GM21529 (cell line): ENCODE results near the gene MRPL38.

ENCODE experiments used
- ATAC-seq: cut with Tn5 transposase; IDR thresholded peaks from one replicate; pipeline ENCODE4 v1.9.1; 2021; ENCODE audit not compliant: unreplicated experiment

Gene MRPL38

DNA sequence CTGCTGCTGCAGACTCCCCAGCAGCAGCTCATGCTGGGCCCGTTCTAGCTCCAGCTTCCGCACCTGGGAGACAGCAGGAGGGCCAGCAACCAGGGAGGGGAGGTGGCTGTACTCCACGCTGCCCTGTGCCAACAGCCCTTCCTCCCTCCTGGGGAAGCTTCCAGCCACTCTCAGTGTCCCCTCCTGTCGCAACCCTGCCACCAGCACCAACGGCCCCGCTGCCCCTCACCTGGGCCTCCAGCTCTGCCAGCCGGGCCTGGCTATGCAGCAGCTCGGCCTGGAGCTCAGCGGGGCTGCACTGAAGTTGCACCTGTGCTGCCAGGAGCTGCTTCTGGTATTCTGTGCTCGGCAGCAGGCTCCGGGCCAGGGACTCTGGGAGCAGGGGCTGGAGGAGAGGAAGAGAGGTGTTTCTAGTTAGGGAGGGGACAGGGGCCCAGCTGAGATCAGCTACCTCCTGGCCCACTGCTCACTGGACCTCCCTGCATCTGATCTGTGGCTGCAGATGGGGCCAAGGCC lies 15.4 kb upstream of the MRPL38 start:
- ATAC-seq, result no peak

DNA sequence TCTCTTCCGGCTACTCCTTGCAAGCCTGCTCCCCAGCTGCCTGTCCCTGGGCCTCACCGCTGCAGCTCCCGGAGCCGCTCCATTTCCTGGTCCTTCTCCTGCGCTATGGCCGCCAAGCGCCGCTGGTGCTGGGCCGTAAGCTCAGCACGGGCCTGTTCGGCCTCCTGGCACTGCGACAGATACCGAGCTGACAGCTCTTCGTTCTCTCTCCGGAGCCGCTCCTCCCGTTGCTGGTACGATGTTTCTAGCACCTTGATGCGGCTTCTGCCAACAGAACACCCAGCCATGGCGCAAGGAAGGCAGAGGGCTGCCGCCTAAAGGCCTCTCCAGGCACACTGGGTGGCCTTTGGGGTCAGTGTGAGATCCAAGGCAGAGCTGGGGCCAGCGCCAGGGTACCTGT lies 14.9 kb upstream of the MRPL38 start:
- no peak for ATAC-seq

DNA sequence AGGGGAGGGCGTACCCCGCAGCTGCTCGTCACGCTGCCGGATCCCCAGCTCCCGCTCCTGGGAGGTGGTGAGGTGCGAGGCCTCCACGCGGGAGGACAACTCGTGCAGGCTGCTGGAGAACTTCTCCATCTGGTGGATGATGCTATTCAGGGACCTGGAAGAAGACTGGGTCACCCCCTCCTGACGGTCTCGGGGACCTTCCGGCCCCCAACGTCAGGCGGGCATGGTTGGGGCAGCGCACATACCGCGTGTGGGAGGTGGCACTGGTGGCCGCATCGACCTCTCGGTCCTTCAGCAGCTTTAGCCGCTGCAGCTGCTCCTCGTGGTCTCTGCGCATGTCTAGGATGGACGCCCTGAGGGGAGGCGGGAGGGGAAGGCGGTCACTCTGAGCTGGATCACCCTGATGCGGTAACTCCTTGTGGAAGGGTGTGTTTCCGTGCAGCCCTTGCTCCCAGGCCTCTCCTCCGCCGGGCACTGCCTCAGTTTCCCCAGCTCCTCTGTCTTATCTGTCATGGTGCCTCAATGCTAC lies 13.3 kb upstream of the MRPL38 start:
- no peak for ATAC-seq

DNA sequence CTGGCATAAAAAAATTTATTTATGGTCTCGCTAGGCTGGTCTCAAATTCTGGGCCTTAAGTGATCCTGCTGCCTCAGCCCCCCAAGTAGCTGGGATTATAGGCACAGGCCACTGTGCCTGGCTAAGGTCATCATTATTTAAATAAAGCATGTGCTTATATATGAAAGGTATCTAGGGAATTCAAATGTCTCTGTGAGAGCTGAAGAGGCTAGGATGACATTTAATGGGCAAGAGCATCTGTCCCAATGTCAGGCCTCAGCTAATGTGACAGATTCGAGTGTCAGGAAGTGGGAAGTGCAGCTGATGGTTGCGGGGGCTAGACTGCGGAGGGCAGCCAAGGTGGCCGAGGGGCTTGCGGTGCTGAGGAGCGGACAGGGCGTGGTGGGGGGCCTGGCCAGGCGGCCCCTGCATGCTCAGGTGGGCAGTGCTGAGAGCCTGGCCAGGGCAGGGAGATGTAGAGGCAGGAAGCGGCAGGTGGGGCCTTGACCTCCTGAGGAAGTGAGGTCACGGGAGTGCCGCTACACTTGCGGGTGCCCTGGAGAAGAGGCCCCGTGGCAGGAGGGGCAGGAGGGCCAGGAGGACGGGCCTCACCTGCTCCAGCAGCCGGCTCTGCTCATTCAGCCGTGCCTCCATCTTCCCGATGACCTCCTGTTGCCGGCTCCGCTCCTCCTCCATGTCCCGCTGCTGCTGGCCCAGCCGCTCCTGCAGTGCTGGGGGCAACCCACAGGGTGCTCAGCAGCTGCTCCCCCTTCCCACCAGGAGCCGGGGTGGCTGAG lies 12.6 kb upstream of the MRPL38 start:
- no peak for ATAC-seq

DNA sequence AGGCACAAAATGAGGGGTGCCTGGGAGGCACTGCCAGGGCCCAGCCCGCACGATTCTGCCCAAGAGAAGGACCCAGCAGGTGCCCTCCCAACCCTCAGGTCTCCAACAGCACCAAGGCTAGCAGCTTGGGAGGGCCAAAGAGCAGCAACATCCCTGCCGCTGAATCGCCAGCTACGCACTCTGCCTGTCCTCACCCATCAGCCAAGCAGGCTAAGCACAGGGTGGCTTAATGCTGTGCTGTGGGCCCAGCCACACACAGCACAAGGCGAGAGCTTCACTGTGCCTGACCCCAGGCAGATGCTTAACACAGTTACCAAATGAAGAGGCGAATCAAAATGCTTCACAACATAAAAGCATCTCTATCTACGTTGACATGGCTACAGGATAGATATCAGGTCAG lies 10.6 kb upstream of the MRPL38 start:
- ATAC-seq, result no peak

DNA sequence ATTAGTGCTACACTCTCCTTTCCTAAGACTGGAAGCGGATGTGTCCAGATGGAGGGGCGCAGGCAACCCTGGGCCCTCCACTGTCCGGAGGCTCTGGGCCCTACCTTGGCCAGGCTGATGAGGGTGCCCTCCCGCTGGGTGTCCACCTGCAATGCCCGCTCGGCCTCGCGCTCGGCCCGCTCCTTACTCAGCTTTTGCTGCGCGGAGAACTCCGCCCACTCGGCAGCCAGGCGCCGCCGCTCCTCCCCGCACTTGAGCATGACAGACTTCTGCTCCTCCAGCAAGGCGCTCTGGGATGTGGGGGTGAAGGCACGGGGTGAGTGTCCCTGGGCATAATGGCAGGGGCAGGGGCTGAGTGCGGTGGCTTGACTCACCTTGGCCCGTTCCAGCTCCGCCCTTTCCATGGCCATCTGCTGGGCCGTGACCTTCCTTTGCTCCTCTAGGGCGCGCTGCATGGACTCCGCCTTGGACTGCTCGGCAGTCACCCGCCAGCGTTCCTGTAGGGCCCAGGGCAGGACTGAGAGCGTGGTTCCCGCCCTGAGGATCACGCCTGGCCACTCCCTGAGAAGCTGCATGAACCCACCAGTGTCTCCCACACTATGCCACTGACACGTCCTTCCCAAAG lies 10.1 kb upstream of the MRPL38 start:
- no peak for ATAC-seq

DNA sequence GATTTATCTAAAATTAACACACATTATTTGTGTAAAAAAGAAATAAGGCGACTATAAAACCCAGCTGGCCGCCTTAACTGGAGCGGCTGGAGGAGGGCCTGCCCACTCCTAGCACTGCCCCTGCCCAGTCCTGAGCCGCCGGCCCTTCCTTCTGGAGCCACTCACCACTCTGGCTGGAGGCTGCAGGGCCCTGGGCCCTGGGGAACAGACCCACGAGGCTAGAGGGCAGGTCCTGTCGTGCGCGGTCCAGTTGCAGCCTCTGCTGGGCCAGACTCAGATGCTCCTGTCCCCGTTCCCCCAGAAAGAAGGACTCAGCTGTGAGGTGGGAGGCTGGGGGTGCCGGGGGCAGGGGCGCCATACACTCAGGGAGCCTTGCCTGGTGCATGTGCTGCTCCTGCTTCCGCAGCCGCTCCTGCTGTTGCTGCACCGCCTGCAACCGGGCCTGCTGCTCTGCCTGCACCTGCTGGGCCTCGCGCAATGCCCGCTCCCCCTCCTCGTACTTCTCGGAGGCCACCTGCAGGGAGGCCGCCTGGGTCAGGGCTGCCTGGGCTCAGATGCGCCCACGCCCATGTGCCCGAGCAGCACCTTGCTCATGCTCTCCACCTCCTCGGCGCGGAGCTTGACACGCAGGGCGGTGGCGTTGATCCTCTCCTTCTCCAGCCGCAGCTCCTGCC lies 9.0 kb upstream of the MRPL38 start:
- ATAC-seq, result no peak

DNA sequence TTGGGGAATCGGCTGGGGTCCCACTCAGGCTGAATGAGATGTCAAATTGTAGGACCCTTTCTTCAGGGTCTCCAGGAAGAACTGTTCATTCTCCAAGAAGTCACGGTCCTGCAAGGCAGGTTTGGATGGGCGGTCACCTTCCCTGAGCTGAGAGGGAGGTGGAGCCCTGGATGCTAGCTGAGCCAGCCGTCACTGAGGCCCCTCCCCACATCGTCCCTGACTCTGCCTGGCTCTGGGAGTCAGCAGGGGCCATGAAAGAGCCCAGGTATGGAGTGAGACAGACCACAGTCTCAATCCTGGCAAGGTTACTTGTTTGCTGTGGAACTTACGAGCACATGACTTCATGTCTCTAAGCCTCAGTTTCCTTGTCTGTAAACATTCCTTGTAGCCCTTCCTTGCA lies 6.0 kb upstream of the MRPL38 start:
- no peak for ATAC-seq

DNA sequence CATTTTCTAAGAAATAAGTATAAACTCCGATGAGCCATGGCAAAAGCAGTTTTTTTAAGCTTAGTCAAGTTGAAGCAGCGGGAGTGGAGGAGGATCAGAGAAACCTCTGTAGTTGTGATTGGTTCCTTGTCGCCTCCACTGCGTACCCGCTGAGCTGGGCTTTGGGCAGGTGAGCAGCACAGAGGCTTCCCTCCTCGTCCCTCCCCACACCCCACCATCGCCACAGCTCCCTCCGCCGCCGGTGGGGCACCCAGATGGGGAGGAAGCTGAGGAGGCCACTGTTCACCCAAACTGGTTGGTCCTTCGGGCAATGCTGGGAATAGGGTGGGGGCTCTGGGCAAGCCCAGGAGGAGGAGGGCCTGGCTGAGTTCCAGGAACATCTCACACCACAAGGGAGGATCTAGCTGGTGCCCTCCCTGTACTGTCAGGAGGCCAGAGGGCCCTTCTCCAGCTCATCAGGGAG lies 5.2 kb upstream of the MRPL38 start:
- ATAC-seq, result no peak

DNA sequence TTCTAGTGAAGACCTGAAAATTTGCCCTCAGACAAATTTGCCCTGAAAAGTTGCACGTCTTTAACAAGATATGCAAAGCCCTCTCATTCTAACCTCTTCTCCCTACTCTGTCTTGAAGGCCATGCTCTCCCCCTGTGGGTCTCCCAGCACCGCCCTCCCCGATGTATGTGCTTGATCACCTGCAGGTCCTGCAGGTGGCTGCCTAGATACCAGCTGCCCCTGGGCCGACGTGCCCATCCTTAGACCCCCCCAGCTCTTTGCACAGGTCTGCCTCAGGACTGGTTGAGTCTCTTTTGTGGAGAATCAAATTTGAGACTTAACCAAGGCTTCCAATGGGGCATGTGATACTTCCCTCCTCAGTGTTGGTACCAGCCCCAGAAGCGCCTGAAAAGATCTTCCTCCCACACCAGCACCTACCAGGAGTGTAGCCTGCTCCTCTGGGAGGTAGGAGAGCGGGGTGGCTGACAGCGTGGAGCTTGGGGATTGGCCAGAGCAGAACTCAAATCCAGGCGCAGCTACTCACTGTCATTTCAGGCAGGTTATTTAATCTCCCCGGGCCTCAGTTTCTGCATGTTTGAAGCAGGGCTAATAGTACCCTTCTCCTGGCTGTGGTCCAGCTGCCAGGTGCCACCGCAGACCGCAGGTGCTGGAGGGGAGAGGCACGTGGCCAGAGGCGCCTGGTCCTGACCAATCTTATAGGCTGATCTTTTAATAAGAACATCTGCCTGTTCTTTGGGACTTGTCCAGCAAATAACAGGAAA lies 4.5 kb upstream of the MRPL38 start:
- no peak for ATAC-seq

DNA sequence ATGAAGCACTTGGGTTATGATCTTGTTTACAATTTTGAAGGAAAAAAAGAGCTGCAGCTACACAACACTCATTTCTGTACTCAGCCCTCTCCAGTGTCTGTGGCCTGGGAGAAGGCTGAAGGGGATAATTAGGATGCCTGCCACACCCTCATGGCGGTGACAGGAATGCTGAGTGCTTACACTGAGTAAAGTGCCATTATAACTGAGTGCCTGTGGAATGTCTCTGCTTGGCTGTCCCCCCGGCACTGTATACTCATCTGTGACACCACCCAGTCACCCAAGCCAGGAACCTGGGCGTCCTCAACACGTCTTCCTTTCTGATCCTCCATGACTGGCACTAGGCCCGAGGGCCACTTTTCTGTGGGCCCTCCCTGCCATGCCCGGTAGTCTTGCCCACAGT lies 3.5 kb upstream of the MRPL38 start:
- ATAC-seq, result no peak

DNA sequence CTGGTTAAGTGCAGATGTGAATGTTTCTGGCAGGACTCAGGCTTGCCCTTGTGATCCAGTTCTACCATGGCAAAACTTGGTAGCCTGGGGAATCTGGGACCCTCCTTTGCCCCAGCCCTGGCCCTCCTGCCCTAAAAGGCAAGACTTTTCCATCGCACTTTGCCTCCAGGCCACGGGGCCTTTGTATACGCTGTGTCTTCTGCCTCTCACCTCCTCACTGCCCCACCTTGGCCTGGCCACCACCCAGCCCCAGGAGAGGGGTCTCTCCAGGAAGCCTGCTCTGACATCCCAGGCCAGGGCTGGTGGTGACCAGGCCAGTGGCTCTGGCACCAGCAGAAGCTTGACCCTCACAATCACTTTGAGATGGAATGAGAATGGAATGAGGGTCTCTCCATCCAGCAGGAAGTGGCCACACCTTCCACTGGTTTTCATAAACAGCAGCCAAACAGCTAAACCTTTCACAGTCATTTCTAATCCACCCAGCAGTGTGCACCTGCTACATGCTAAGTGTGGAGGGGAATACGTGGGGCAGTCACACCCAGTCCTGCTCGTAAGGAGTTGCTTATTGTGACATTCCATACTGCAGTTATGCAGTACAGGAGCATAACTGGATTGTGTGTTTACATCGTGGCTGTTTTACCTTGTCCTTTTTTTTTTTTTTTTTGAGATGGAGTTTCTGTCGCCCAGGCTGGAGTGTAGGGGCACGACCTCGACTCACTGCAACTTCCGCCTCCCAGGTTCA lies 1.6 kb upstream of the MRPL38 start:
- no peak for ATAC-seq

DNA sequence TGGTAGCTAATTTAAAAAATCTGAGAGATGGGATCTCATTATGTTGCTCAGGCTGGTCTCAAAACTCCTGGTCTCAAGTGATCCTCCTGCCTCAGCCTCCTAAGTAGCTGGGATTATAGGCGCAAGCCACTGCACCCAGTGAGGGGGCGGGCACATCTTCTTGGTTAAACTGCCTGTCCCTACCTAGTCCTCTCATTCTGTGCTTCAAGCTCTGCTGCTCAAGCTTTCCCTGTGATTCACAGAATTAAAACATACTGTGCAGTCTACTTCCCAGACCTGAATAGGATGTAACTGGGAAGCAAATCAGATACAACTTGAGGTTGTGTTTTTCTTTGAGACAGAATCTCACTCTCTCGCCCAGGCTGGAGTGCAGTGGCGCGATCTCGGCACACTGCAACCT lies 2.3 kb downstream of the MRPL38 start:
- ATAC-seq, result no peak

DNA sequence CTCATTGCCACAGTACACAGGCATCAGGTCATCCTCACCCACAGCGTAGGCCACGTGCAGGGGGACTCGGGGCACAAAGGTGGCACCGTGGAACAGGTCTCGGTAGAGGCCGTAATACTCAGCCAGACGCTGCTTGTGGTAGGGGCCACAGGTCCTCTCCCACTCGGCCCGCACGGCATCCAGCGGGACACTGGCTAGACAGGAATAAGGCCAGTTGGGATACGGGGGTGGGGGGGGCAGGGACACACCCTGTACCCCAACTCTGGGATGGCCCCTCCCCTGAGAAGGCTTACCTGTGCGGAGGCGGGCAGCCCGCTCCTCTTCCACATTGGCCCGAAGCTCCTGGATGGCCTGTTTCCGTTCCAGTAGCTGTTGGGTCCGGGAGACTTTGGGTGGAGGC lies 3.0 kb downstream of the MRPL38 start:
- no peak for ATAC-seq

DNA sequence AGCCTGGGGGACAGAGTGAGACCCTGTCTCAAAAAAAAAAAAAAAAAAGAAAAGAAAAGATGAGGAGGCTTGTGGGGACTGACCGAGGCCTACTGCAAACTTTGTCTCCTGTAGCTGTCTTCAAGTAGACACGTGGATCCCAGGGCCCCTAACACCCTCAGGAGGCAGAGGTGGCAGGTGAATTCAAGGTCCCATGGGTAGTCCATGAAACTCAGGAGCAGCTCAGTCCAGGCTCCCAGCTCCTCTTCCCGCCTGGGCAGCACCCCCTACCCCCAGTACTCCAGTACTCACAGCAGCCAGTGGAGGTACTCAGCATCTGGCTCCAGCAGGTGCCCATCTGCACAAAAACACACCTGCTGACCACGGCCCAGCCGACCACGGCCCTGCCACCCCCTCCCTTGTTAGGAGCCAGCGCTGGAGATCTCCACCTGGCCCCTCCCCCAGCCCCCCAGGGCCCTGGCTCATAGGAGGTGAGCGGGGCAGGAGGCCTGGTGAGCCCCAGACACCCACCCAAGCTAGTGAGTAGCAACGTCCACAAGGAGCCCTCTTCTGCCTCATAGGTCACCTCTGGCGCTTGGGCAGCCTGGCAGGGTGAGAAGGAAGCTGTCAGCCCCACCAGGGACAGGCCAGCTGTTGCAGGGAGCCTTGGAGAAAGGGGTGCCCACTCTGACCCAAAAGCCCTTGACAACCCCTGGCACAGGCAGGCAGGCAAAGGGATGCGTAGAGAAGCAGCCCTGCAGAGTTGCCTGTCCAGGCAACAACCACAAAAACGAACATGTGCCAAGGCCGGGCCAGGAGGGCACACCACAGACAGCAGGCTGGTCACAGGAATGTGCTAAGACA lies 3.8 kb downstream of the MRPL38 start:
- ATAC-seq, result no peak

DNA sequence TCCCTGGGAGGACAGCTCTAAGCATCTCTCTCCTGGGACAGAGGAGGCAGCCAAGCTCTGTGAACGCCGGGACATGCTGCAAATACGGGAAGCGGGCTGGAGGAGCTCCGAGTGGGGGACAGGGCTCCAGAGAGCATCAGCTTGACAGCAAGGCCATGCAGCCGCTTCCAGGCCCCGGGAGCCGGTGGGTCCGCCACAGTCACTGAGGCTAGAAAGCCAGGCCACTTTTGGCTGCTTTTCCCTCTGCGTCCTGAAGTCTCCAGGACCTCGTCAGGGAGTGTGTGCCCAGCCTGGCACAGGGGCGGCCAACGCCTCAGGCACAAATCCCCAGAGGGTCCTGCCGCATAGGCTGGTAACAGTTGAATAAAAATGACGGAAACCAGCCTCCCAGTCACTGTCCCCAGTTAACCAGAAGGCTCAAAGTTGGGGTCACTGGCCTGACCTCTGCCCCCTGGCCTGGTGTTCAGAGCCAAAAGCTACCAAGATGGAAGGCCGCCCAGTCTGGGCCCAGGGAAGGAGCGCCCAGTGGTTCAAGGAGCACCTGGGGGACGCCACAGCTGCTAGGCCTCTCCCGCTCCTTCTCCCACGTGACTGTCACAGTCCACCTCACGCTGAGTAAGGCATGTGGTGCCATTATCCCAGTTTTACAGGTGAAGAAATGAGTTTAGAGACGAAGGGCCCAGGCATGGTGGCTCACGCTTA lies 4.8 kb downstream of the MRPL38 start:
- no peak for ATAC-seq

DNA sequence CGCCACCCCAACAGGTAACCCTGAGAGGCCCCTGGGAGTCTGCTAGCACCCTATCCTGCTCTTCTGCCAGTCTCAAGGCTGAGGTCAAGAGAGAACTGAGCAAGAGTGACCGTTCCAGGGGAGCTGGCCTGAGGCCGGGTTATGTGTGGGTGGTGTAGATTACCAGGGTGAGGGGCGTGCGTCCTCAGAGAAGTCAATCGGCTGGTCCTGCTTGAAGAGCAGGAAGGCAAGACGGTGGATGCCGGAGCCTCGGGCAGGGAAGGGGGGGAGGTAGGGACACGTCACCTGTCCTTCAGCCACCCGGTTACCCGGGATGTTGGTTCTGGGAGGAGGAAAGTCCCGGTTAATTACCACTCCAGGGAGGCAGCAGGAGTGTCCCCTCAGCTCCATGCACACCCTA lies 5.3 kb downstream of the MRPL38 start:
- no peak for ATAC-seq

DNA sequence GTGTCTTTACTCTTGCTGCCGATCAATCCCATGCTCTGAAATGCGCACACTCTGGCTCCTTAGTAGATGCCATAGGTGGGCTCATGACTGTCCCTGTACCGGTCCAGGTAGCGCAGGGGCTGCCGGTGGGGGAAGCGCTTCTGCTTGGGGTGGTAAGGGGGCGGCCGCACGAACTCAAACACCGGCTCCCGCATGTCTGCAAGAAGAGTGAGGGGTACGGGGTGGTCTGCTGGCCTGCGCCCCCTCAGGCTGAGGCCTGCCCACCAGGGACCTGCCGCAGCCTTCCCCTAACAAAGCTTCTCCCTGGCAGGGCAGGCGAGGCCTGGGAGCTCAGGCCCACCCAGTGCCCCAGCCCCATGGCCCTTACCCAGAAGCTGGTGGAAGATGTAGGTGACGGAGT lies 5.9 kb downstream of the MRPL38 start:
- no peak for ATAC-seq

DNA sequence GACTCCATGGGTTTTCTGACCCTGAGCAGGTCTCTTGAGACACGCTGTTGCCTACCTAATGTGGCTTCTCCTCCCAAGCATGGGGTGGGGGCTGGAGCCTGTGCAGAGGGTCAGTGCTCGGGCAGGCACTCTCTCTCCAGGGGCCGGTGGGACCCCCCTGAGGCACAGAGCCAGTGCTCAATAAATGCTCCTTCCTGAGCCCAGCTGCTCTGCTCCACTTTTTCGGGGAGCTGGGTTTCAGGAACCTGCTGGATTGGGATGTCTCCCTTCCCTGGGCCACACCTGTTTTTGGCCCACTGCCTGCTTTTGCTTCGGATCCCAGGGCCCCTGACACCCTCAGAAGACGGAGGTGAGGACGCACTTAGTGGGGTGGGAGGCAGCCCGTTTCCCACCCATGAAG lies 6.6 kb downstream of the MRPL38 start:
- ATAC-seq, result no peak
